WTC11 (cell line): ENCODE results near the gene RHOV. TPM values are rescaled to one million over a fixed set of nuclear protein-coding genes. Genes with fewer than 3 reads are reported as not detected.

Experiments
- ATAC-seq: fragments of 200-7000 bp; cut with Tn5 transposase; 2 replicates; pipeline ENCODE4 v1.10.0; 2021; ENCODE audit warnings: mild to moderate bottlenecking, moderate library complexity
- CTCF ChIA-PET: fragments of 300-600 bp; sonication (Branson Sonifier 250); formaldehyde crosslinking; loops from one replicate; lab custom pipeline; 2021; ENCODE audit warnings: antibody characterized with exemption; lab: Charles Lee
- POLR2A ChIA-PET: fragments of 350-600 bp; sonication (Branson Sonifier 250); formaldehyde crosslinking; loops from one replicate; lab custom pipeline; 2021; ENCODE audit warnings: antibody characterized with exemption; lab: Charles Lee
- DNase-seq: peaks from one replicate; pipeline ENCODE4 v3.0.0; 2021; ENCODE audit warnings: low spot score
- H3K27ac Mint-ChIP-seq: 2 replicates; pipeline ENCODE4 v1.8.0; 2021; ENCODE audit warnings: mixed read lengths
- H3K27me3 Mint-ChIP-seq: 2 replicates; pipeline ENCODE4 v1.8.0; 2021; ENCODE audit warnings: low read depth, mild to moderate bottlenecking, moderate library complexity, mixed read lengths
- H3K36me3 Mint-ChIP-seq: 2 replicates; pipeline ENCODE4 v1.8.0; 2021; ENCODE audit warnings: mixed read lengths
- H3K4me1 Mint-ChIP-seq: 2 replicates; pipeline ENCODE4 v1.8.0; 2022; ENCODE audit warnings: mixed read lengths
- H3K4me3 Mint-ChIP-seq: 2 replicates; pipeline ENCODE4 v1.8.0; 2021; ENCODE audit warnings: mild to moderate bottlenecking, moderate library complexity, mixed read lengths
- H3K9me3 Mint-ChIP-seq: 2 replicates; pipeline ENCODE4 v1.8.0; 2021; ENCODE audit warnings: mixed read lengths
- E2F5 ChIP-seq: sonication (generic); formaldehyde crosslinking; IDR thresholded peaks from 2 replicates; pipeline ENCODE4 v1.8.1; 2022; ENCODE audit warnings: mild to moderate bottlenecking, moderate library complexity, missing genetic modification reagents
- GRHL2 ChIP-seq: fragments of 250-450 bp; sonication (Bioruptor Pico); IDR thresholded peaks from 2 replicates; pipeline ENCODE4 v1.8.0; 2022; ENCODE audit warnings: mild to moderate bottlenecking, moderate library complexity; ENCODE audit not compliant: insufficient replicate concordance, severe bottlenecking
- MYBL2 ChIP-seq: sonication (generic); formaldehyde crosslinking; IDR thresholded peaks from 2 replicates; pipeline ENCODE4 v1.8.1; 2023; ENCODE audit warnings: mild to moderate bottlenecking, moderate library complexity, missing genetic modification reagents
- NR1H2 ChIP-seq: sonication (generic); formaldehyde crosslinking; IDR thresholded peaks from 2 replicates; pipeline ENCODE4 v1.9.0; 2021; ENCODE audit warnings: mild to moderate bottlenecking, moderate library complexity, missing genetic modification reagents
- PREB ChIP-seq: sonication (generic); formaldehyde crosslinking; IDR thresholded peaks from 2 replicates; pipeline ENCODE4 v1.8.1; 2022; ENCODE audit warnings: mild to moderate bottlenecking, missing genetic modification reagents, moderate library complexity, borderline replicate concordance
- STAT6 ChIP-seq: sonication (generic); formaldehyde crosslinking; conservative IDR thresholded peaks from 2 replicates; pipeline ENCODE4 v1.8.1; 2023; ENCODE audit warnings: mild to moderate bottlenecking, low read depth, missing genetic modification reagents, moderate library complexity
- ZNF121 ChIP-seq: sonication (generic); formaldehyde crosslinking; IDR thresholded peaks from 2 replicates; pipeline ENCODE4 v1.8.0; 2023; ENCODE audit warnings: missing genetic modification reagents
- ZNF232 ChIP-seq: sonication (generic); formaldehyde crosslinking; IDR thresholded peaks from 2 replicates; pipeline ENCODE4 v1.8.0; 2022; ENCODE audit warnings: mild to moderate bottlenecking, missing genetic modification reagents
- ZNF425 ChIP-seq: fragments of 250-450 bp; sonication (Bioruptor Pico); conservative IDR thresholded peaks from 2 replicates; pipeline ENCODE4 v1.9.0; 2021; ENCODE audit warnings: mild to moderate bottlenecking
- ZSCAN18 ChIP-seq: fragments of 250-450 bp; sonication (Bioruptor Pico); IDR thresholded peaks from 2 replicates; pipeline ENCODE4 v2.1.2; 2022; ENCODE audit warnings: mild to moderate bottlenecking, moderate library complexity
- total RNA-seq: library from RNA; stranded (reverse); gene quantifications from 3 replicates; pipeline ENCODE4 v1.2.3, GENCODE V29; 2021

RHOV gene
- total RNA-seq, 1 experiment from 2014 or later, result 5.0 TPM

GRCh38 chr15:40902605-40903561, 28.8 kb upstream of the RHOV start:
- no peak overlapping the region for H3K4me3 Mint-ChIP-seq
- TF ChIP-seq ZNF232 (CRISPR knock-in tag) (no peak), E2F5 (no peak), ZNF121 (CRISPR knock-in tag) (no peak)
- POLR2A ChIA-PET, result interaction anchor here (1.0 to 1.2 kb wide), 4 partner anchors 9 to 55 kb away, joined by 3 to 8 read pairs (median 3); partner anchors contain the start of gene VPS18
- DNase-seq (no peak), ATAC-seq (no peak)
- no peaks in the 10 kb centered on the region for H3K9me3 Mint-ChIP-seq
- peaks cover 39% of the 10 kb centered on the region for H3K36me3 Mint-ChIP-seq
- H3K4me1 Mint-ChIP-seq, result peaks cover 3% of the 10 kb centered on the region; the same call in 1 of the 2 replicates
- CTCF ChIA-PET, result interaction anchor here (0.5 to 7.5 kb wide), 21 partner anchors 7 to 281 kb away, joined by 3 to 71 read pairs (median 9); partner anchors contain the start of genes CHAC1, DLL4, DNAJC17 and VPS18
- H3K27me3 Mint-ChIP-seq, result no peaks in the 10 kb centered on the region
- H3K27ac Mint-ChIP-seq, result no peak overlapping the region

GRCh38 chr15:40901053-40901443, 27.0 kb upstream of the RHOV start:
- TF ChIP-seq STAT6 (CRISPR knock-in tag) (no peak), MYBL2 (no peak), GRHL2 (CRISPR knock-in tag) (no peak), ZNF425 (CRISPR knock-in tag) (no peak), PREB (CRISPR knock-in tag) (no peak), NR1H2 (CRISPR knock-in tag) (no peak), ZSCAN18 (no peak)
- ATAC-seq (no peak), DNase-seq (no peak)
- CTCF ChIA-PET, result interaction anchor here (1.5 kb wide), 1 partner anchor 43 kb away, joined by 7 read pairs; no protein-coding TSS in a partner anchor
- POLR2A ChIA-PET, result no interaction called here
- no peaks in the 10 kb centered on the region for H3K4me1 Mint-ChIP-seq
- H3K36me3 Mint-ChIP-seq, result peaks cover 49% of the 10 kb centered on the region
- no peaks in the 10 kb centered on the region for H3K27me3 Mint-ChIP-seq
- H3K4me3 Mint-ChIP-seq, result no peak overlapping the region
- no peaks in the 10 kb centered on the region for H3K9me3 Mint-ChIP-seq
- H3K27ac Mint-ChIP-seq, result no peak overlapping the region
